GM18870 (cell line): Measurements from ENCODE around the gene TMEM43.
A peak's percentile ranks its signal among the peaks of the same experiment; 100 is the strongest.

Experiments used
- ATAC-seq: cut with Tn5 transposase; IDR thresholded peaks from one replicate; pipeline ENCODE4 v1.9.1; 2021; ENCODE audit warnings: moderate library complexity; ENCODE audit not compliant: unreplicated experiment

TMEM43 gene

DNA sequence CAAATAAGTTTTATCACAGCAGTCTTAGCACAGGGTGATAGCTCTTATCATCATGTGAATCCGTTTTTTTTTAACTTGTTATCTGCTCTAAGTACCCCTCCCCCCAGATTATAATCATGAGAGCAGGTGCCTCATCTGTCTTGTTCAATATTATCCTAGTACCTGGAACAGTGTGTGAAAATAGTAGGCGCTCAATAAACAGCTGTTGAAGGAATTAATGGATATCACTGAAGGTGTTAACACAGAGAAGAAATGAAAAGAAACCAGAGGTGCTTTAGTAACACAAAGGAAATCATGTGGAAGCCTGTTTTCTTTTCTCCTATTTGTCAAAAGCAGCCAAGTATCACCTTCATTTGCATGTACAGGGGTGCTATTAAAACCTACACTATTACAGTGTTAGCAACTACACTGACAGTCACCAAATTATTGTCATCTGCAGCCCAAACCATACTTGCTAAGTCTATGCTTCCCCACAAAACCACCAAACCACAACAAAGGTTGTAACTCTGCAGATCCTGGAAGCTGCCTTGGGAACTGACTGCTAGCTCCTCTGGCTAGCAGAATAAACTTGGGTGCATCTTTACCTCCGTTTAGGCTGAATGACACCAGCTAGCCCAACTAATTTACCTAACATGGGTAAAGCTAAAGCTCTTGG, 50.7 kb downstream of the TMEM43 start:
- no peak for ATAC-seq

DNA sequence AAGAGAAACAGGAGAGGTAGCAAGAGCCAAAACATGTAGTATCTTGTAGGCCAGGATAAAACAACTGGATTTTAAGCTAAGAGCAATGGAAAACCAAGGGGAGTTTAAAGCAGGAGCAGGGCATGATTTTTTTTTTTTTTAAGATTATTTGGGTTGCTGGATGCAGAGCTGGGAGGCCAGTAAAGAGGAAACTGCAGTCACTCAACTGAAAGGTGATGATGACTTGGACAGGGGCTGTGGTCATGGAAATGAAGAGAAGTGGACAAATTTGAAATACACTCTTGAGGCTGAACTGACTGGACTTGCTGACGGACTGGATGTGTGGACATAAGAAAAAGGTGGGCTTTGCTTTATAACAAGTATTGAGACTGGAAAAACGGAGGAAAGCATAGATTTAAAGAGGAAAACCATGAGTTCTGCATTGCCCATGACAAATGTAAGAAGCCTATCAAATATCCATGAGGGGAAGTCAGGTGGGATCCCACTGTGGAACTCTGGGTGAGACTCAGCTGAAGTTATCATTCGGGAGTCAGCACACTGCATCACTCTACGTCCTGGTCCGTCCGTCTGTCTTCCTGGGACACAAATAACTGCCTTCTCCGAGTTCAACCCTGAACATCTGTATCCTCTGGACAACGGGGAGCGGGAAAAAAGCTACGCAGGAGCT, 52.9 kb downstream of the TMEM43 start:
- ATAC-seq = peak; percentile 5

DNA sequence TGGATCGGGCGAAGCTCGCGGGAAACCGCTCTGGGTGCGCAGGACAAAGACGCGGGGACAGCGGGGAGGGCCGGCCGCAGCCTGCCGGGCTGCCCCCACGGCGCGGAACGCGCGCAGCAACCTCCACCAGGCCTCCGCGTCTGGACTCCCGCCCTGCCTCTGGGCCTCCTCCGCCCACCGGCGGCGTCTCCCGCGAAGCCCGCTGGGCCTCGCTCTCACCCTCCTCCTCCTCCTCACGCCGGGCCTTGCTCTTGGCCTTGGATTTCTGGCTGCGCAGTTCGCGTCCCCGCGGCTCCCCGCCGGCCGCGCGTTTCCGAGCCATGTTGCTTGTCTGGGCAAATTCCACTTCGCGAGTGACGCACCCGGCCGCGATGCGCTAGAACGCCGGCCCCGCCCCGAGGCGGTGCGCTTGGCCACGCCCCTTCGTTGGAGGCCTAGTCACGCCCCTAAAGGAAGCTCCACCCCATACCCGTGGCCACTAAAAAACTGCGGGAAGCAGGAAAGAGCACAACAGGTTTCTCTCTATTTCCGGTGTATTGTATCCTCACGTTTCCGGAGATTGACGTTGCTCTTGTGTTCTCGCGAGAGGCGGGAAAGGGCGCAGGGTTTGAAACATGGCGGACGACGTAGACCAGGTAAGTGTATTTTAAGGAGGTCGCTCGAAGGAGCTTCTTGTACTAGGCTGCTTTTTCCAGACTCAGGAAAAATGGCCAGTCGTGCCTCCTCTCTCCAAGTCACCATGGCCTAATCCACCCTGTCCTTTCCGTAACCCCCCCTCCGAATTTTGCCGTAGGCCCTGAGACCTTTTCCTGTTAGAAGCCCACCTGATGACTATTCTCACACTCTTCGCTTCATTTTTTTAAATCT, 53.6 kb downstream of the TMEM43 start, which contains the start of the genes LSM3 and XPC:
TSS of gene LSM3 (plus strand) at position 571 of the 867 bp plus-strand sequence. CDS start at position 615, 44 bp downstream.
TSS of gene XPC (minus strand) at position 355 of the 867 bp plus-strand sequence. CDS start at position 322, 33 bp downstream.
- peak; percentile 96 for ATAC-seq

DNA sequence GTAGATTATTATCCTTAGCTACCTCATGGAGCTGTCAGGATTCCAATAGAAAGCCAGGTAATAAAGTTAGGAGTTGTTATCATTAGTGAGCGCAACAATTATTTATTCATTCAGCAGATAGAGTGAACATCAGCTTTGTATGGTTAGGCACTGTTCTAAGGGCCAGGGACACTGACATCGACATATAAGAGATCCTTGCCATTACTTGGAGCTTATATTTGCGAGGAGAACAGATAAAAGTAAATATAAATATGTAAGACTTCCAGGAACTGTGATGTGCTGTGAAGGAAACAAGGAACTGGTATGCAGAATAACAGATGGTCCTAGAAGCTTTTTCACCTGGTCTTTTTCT, 54.2 kb downstream of the TMEM43 start:
- no peak for ATAC-seq

DNA sequence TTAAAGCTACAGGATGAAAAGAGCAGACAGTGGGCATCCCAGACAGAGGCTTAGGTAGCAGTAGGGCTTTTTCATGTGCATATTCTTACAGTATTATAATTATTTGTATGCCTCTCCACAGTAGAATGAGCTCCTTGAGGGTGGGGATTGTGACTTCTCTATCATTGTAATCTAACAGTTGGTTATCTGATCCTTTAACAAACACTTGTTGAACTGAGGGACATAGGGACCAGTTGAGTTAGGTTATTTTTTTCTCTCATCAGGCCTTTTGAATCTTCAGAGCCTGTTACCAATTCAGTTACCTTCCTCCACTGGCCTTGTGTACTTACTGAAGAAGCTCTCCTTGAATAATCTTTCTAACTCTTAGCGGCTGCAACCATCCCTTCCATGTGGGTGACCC, 54.9 kb downstream of the TMEM43 start:
- ATAC-seq = no peak

DNA sequence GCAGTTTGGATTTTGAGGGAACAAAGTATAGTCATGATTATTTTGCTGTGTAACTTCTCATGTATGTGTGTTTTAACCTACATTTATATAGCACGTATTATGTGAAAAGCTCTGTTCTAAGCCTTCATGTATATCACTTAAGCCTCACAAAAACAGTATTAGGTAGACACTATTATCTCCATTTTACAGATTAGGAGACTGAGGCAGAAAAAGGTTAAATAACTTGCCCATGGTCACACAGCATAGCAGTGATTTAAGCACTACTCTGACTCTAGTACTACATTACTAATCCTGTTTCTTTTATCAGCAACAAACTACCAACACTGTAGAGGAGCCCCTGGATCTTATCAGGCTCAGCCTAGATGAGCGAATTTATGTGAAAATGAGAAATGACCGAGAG, 56.4 kb downstream of the TMEM43 start:
- ATAC-seq = no peak

DNA sequence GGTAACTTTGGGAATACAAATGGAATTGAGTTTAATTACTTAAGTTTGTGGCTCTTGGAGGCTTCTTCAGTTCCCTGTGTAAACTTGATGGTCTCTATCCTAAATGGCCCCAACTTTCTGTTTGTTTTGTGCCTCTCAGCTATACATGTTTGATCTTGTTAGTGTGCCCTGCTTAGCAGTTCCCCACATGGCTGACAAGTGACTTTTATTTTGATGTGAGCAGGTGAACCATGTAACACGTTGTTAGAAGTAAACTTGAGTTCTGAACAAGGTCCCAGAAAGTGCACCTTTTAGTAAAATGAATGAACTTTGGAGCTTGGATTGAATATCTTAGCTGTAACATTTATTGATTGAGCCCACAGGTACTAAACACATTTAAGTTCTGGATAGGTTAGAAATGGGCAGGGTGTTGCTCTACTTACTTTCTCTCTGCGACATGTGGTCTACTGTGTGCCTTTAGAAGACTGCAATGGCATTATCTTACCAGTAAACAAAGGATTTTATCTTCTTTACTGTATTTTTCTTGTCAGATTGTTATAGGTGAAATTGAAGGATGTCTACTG, 58.2 kb downstream of the TMEM43 start:
- ATAC-seq = no peak

DNA sequence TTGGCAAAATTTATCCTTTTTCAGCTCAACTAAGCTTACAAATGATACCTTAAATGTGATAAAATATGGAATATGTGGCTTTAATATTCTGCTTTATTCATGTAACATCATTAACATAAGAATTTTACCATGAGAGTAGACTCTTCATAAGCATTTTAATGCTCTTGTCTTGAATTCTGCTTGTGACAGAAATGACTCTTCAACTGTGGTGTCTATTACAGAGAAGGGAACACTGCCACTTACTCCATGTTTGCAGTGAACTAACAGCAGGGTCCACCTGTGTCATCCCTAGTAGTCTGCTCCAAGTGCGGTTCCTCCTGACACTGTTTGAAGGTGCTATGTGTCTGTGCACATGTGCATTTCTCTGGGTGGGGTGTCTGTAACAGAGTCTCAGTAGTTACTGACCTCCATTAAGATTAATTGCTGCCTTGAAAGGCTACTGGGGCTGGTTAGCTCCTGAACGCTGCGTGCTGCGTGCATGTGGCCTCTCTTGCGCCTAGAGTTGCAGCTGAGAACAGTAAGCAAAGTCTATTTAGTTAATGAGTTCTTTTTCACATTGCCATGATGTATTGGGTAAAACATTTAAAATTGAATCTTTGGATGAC, 62.1 kb downstream of the TMEM43 start:
- ATAC-seq = no peak

DNA sequence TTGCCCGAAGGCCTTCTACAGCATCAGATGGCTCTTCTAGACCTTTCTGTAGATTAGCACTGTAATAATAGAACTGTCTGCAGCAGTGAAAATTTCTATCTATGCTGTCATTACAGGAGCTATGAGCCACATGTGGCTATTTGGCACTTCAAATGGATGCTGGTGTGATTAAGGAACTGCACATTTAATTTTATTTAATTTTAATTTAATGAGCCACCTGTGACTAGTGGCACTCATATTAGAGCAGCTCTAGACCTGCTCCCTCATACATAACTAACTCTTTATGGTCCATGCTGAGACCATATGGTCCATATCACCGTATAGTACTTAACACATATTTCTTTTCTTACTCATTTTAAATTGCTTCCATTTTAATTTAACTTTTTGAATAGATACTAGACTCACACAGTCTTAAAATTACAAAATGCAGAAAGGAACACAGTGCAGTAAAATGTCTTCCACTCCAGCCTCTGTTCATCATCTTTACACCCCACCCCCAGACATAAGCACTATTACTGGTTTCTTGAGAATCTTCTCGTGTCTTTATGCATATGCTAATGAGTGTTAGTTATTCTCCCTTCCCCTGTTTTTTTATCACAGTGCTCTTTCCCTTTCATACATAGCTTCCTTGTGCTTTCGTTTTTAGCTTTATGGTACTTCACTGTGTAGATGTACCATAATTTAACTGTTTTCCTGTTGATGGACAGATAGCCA, 63.3 kb downstream of the TMEM43 start:
- no peak for ATAC-seq
